OCI-LY3 (cell line): ENCODE results near the gene SLC39A2.

Experiments used
- EZH2phosphoT487 ChIP-seq: fragments of 200-600 bp; shearing (Covaris generic); IDR thresholded peaks from 2 replicates; pipeline ENCODE4 v1.6.1; 2018; ENCODE audit warnings: antibody characterized with exemption, mixed run types, low read depth
- TF ChIP-seq, protein P1 (sequence below): fragments of 200-600, 300-600 bp; sonication (generic); IDR thresholded peaks from 2 replicates; pipeline ENCODE4 v1.5.1; 2014; ENCODE audit warnings: antibody characterized with exemption, low read length, low read depth

DNA sequence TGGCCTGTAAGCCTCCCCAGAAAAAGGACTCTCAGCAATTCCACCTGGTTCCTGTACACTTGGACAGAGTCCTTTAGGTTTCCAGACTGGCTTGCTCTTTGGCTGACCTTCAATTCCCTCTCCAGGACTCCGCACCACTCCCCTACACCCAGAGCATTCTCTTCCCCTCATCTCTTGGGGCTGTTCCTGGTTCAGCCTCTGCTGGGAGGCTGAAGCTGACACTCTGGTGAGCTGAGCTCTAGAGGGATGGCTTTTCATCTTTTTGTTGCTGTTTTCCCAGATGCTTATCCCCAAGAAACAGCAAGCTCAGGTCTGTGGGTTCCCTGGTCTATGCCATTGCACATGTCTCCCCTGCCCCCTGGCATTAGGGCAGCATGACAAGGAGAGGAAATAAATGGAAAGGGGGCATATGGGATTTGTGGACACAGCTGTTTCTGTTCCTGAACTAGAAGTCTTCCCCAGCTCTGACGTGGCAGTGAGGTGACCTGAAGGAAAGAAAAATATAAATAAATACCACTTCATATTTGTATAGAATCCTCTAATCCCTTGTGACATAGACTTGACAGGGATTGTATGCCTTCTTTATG, 44.4 kb downstream of the SLC39A2 start:
- TF ChIP-seq, protein P1, sequence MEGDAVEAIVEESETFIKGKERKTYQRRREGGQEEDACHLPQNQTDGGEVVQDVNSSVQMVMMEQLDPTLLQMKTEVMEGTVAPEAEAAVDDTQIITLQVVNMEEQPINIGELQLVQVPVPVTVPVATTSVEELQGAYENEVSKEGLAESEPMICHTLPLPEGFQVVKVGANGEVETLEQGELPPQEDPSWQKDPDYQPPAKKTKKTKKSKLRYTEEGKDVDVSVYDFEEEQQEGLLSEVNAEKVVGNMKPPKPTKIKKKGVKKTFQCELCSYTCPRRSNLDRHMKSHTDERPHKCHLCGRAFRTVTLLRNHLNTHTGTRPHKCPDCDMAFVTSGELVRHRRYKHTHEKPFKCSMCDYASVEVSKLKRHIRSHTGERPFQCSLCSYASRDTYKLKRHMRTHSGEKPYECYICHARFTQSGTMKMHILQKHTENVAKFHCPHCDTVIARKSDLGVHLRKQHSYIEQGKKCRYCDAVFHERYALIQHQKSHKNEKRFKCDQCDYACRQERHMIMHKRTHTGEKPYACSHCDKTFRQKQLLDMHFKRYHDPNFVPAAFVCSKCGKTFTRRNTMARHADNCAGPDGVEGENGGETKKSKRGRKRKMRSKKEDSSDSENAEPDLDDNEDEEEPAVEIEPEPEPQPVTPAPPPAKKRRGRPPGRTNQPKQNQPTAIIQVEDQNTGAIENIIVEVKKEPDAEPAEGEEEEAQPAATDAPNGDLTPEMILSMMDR = no peak
- TF ChIP-seq EZH2phosphoT487 = no peak
